GM12892 (cell line): ENCODE measurements around the gene EBP.
A peak's percentile ranks its signal among the peaks of the same experiment; 100 is the strongest.
"Not testable (repeated sequence)": the region's sequence is repeated elsewhere in the genome, so short reads cannot be mapped to it uniquely, and the experiment has no call there.

Experiments used
- DNase-seq: peaks from one replicate; pipeline ENCODE4 v3.0.0; 2011; ENCODE audit not compliant: insufficient read length
- FAIRE-seq: peaks from 2 replicates; lab custom pipeline; 2011; peaks lifted over from hg19 to GRCh38; lab: Jason Lieb, UNC
- POLR2A ChIP-seq: IDR thresholded peaks from 2 replicates; pipeline ENCODE4 v1.6.1; 2011; ENCODE audit warnings: low read depth, low read length, control low read depth
- POLR2AphosphoS5 ChIP-seq: IDR thresholded peaks from 2 replicates; pipeline ENCODE4 v1.6.1; 2011; ENCODE audit warnings: low read depth, low read length, control low read depth
- TAF1 ChIP-seq: IDR thresholded peaks from 2 replicates; pipeline ENCODE4 v1.6.1; 2011; ENCODE audit warnings: low read depth, mild to moderate bottlenecking, control low read depth, low read length, borderline replicate concordance

Gene EBP

DNA sequence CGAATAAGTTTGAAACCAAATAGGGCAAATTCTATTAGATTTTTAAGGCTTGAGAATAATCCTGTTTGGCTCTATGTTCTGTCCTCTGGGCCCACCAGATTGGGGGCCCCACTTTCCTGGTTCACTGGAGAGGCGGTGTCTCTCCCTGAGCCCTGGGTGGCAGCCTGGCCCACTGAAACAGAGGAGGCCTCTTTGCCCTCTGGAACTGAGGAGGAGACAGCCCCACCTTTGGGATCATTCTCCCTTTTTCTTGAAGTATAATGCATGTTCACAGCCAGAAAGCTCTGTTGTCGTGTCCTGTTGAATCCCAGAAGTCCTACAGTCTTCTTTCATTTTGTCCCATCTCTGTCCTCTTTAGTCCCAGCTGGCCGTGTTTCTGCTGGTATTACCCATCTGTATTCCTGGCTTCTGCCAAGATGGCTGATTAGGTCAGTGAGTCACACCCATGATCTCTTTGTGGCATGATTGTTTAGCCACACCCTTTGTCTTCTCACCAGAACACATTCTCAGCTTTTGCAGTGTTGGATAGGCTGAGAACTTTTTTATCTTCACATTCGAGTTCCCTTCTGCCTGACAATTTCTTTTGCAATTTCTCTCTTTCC, 9.9 kb downstream of the EBP start:
- no peak for FAIRE-seq
- DNase-seq = no peak
- TF ChIP-seq POLR2AphosphoS5 (no peak), TAF1 (no peak), POLR2A (no peak)

DNA sequence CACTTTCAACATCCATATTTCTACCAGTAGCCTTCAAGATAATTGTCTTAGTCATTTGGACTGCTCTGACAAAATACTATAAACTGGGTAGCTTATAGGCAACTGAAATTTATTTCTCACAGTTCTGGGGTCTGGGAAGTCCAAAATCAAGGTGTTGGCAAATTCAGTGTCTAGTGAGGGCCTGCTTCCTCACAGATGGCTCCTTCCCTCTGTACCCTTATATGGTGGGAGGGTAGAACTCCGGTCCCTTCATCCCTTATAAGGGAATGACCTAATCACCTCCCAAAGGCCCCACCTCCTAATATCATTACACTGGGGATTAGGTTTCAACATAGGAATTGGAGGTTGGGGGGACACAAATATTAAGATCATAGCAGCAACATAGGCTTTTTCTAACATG, 10.6 kb downstream of the EBP start:
- FAIRE-seq (no peak), DNase-seq (no peak)
- TF ChIP-seq POLR2AphosphoS5 (no peak), TAF1 (no peak), POLR2A (no peak)

DNA sequence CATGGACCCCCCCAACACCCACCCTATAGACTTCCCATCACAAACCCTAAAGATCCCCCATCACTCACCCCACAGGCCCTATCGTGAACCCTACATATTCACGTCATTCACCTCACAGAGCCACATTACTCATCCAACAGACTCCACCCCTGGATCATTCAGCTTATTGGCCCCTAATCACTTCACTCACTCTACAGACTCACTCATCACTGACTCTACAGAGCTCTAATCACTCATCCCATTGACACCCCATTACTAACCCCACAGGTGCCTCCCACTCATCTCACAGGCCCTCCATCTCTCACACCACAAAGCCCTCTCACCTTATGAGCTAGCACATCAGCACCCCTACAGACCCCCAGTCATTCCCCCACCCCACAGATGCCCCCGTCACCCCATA, 11.6 kb downstream of the EBP start:
- TF ChIP-seq POLR2A = no peak
- TF ChIP-seq POLR2AphosphoS5 = no peak
- no peak for TF ChIP-seq TAF1
- DNase-seq (no peak), FAIRE-seq (no peak)

DNA sequence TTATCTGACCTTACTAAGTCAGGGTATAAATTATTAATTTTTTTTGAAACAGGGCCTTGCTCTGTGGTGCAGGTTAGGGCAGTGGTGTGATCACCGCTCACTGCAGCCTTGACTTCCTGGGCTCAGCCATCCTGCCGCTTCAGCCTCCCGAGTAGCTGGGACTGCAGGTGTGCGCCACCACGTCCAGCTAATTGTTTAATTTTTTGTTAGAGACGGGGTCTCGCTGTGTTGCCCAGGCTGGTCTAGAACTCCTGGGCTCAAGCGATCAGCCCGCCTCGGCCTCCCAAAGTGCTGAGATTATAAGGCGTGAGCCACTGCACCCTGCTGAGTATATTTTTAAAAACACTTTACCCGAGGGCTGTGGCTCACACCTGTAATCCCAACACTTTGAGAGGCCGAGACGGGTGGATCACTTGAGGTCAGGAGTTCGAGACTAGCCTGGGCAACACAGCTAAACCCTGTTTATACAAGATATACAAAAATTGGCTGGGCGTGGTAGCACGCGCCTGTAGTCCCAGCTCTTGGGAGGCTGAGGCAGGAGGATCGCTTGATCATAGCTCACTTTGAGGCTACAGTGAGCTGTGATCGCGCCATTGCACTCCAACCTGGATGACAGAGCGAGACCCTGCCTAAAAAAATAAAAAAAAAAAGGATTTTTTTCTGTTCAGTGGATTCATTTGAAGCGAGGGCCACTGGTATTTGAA, 17.2 kb downstream of the EBP start:
- no peak for DNase-seq
- TF ChIP-seq POLR2AphosphoS5 (no peak), POLR2A (no peak), TAF1 (no peak)
- FAIRE-seq = no peak

DNA sequence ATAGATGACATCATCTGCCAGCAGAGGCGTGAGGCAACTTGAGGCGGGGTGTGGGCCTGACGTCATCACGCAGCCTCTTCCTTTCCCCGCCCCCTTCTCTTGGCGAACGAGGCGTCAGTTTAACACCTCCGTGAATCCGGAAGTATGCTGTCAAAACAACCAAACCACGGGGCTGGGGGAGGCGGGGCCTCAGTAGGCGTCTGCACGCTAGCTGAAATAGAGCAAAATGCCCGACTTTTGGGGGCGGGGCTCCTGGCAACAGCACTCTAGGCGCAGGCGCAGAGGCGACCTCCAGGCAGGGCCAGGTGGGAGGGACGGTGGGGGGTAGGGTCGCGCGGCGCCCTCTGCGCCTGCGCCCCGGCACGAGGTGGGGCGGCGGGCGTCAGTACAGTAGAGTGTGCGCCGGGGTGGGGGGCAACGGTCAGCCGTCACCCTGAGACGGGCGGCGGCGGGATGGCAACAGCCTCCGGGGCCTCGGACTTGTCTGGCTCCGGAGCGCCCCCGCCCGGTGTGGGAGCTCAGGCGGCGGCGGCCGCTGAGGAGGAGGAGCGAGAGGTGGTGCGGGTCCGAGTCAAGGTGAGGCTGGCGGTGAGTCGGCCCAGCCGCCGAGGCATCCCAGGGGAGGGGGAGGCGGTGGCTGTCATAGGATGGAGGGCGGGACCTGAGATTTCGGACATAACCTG, 17.9 kb downstream of the EBP start, which contains the start of gene TBC1D25:
Gene TBC1D25, plus strand, starts transcription at position 370 of the 683 bp plus-strand sequence. Its CDS starts 84 bp downstream, at position 454.
- DNase-seq = peak; percentile 69
- FAIRE-seq = peak; percentile 92
- TF ChIP-seq POLR2AphosphoS5 (no peak), POLR2A (peak; percentile 30; the same call in 1 of the 2 replicates)

DNA sequence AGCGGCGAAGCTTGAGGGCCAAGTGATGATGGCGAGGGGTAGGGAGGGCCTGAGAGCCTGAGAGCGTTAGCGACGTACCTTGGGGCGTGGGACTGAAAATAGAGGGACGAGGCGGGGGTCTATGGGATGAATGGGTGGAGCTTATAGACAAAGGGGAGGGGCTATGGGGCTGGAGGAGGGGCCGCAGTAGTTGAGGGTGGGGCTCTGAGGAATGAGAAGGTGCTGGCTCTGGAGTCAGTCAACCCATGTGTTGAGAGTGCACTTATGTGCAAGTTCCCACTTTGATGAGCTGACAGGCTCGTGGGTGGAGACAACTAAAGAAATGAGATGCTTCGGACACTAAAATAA, 18.4 kb downstream of the EBP start:
- no peak for FAIRE-seq
- no peak for DNase-seq
- no peak for TF ChIP-seq TAF1
- TF ChIP-seq POLR2A = 0 out of 2 replicates have a peak, but pooled peaks have one; percentile 1
- no peak for TF ChIP-seq POLR2AphosphoS5

DNA sequence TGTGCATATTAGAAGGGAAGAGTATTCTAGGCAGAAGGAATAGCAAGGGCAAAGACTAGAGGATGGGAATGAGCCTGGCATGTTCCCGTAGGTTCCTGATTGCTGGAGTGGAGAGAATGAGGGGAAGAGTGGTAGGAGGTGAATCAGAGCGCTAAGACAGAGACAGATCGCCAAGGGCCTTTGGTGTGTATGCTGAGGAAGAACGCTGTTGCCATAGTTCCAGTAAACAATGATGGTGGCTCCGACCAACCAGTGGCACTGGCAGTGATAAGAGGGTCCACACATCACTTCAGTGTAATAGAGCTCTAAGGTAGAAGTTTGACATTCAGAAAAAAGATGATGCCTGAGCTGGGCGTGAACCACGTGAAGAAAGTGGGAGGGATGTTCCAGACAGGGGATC, 18.9 kb downstream of the EBP start:
- TF ChIP-seq TAF1 = no peak
- TF ChIP-seq POLR2A = no peak
- TF ChIP-seq POLR2AphosphoS5 = no peak
- peak; percentile 73 for FAIRE-seq
- DNase-seq = no peak

DNA sequence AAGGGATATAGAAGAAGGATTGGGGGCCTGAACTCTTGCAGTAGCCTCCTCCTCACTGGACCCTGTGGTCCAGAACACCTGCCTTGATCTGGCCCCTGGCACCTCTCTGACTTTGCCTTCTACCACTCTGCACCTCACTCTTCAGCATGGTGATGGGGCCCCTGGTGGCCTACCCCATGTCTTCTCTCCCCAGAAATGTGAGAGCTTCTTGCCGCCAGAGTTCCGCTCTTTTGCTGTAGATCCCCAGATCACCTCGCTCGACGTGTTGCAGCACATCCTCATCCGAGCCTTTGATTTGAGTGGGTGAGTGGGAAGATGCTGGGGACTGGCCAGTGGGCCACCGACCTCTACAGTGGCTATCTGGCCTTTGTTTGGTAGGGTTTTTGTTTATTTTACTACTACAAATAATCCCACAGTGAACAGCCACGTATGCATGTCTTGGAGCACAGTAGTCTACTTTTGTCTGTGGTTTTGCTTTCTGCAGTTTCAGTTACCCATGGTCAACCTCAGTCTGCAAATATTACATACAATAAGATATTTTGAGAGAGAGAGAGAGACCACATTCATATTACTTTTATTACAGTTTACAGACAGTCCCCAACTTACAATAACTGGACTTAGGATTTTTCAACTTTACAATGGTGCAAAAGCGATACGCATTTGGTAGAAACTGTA, 19.7 kb downstream of the EBP start:
- no peak for FAIRE-seq
- DNase-seq = no peak
- TF ChIP-seq TAF1 = no peak
- no peak for TF ChIP-seq POLR2A
- no peak for TF ChIP-seq POLR2AphosphoS5

DNA sequence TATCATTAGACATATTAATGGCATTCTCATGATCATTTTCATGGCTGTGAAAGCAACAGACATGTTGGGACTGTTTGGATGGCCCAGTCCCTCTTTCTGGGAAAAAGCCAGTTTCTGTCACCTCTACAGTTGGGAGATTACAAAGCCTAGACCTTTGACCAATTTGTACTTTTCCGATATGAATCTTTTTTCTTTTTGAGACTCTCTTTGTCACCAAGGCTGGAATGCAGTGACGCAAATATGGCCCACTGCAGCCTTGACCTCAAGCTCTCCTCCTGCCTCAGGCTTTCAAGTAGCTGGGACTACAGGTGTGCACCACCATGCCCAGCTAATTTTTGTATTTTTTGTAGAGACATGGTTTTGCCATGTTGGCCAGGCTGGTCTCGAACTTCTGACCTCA, 27.3 kb downstream of the EBP start:
- FAIRE-seq (no peak), DNase-seq (no peak)
- TF ChIP-seq POLR2AphosphoS5 (no peak), TAF1 (no peak), POLR2A (no peak)

DNA sequence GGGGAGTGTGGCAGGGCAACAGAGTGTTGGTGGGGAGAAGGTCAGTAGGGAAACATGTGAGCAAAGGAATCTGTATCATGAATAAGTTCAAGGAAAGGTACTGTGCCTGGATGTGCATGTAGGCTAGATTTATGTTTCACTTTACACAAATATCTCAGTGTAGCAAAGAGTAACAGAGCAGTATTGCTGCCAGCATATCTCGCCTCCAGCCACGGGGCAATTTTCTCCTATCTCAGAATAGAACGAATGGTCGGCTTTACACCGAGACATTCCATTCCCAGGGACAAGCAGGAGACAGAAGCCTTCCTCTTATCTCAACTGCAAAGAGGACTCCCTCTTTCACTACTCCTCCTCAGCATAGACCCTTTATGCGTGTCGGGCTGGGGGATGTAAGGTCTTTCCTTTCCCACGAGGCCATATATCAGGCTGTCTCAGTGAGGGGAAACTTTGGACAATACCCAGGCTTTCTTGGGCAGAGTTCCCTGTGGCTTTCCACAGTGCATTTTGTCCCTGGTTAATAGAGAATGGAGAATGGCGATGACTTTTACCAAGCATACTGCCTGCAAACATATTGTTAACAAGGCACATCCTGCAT, 34.2 kb downstream of the EBP start:
- FAIRE-seq, DNase-seq: not testable (repeated sequence)

DNA sequence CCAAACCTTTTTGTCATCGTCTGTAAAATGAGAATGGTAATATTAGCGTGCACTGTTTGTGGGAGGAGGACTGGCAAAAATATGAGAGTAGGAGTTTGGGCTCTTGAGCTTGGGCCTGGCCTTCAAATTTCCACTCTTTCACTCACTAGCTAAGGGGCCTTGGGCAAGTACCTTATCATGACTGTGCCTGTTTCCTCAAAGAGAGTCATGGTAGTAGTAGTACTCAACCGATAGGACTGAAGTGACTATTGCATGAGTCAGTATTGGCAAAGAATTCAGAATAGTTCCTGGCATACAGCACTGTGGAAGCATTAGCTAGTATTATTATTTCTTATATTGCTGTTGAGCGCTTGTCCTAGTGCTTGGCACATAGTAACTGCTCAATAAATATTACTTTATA, 36.7 kb downstream of the EBP start:
- DNase-seq = no peak
- FAIRE-seq = no peak
- TF ChIP-seq POLR2A (no peak), POLR2AphosphoS5 (no peak), TAF1 (no peak)

DNA sequence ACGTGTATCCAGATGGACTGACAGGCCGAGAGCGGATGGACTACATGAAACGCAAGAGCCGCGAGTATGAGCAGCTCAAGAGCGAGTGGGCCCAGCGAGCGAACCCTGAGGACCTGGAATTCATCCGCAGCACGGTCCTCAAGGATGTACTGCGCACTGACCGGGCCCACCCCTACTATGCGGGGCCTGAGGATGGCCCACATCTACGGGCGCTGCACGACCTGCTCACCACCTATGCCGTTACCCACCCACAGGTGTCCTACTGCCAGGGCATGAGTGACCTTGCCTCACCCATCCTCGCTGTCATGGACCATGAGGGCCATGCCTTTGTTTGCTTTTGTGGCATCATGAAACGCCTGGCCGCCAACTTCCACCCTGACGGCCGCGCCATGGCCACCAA, 38.0 kb downstream of the EBP start:
- FAIRE-seq (no peak), DNase-seq (no peak)
- TF ChIP-seq POLR2A (no peak), POLR2AphosphoS5 (no peak), TAF1 (no peak)
